DMS153 treated with DMSO at 0.1 percent for 48 hours (cell line): ENCODE results near the gene TESMIN.

Experiments
- DNase-seq: peaks from one replicate; lab custom pipeline; 2025; ENCODE audit not compliant: unreplicated experiment; lab: John Stamatoyannopoulos, UW

TESMIN gene

GRCh38 chr11:68751331-68751856 is at the start of gene TESMIN:
Gene TESMIN, minus strand, starts transcription at chr11:68751520. Its CDS starts 860 bp downstream, at chr11:68750660.
- DNase-seq = peak; percentile 68

GRCh38 chr11:68798221-68798813 is 47.0 kb upstream of the TESMIN start:
- DNase-seq = no peak

DNA sequence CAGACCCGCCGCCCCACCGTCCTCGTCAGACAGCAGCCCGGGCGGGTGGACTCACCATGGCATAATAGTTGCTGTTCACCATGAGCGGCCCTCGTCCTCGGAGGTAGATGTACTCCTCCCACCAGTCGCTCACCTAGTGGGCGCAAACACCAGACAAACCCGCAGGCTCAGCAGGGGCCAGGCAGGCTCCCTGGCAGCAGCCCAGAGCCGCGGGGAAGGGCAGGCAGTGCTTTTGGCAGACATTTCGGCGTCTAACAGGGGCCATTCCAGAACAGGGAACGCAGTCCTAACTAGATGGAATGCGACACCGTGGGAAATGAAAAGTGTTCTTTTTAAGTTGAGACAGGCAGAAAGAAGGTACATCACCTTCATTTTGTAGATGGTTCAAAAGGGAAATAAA is 45.5 kb upstream of the TESMIN start:
- DNase-seq = no peak

GRCh38 chr11:68792400-68792966 is 41.2 kb upstream of the TESMIN start:
- DNase-seq = no peak

GRCh38 chr11:68784653-68785052 is 33.3 kb upstream of the TESMIN start:
- no peak for DNase-seq

DNA sequence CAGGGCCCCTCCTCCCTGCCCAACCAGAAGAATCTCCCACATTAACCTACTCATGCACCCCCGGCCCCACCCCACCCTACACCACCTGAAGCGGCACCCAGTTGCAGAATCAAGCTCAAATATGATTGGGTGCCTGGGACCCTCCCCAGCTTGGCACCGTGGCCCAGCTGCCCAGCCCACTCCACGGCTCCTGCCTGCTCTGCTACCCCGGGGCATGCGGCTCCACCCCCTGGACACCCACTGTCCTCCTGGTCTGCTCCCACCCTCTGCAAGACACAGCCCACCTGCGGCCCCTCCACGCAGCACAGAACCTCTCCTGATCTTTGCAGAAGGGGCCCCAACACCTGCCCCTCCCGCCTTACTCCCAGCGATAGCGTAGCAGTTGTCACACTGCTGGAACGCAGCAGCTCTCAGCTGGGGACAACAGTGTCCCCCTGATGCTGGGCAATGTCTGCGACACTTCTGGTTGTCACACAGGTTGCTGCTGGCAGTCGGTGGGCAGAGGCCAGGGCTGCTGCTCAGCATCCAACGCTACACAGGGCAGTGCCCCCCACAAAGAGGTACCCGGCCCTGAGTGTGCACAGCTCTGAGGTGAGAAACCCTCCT is 32.0 kb upstream of the TESMIN start:
- no peak for DNase-seq

- no peak for DNase-seq
These were observed 31.4 kb upstream of the TESMIN start for GRCh38 chr11:68782711-68783110.

DNA sequence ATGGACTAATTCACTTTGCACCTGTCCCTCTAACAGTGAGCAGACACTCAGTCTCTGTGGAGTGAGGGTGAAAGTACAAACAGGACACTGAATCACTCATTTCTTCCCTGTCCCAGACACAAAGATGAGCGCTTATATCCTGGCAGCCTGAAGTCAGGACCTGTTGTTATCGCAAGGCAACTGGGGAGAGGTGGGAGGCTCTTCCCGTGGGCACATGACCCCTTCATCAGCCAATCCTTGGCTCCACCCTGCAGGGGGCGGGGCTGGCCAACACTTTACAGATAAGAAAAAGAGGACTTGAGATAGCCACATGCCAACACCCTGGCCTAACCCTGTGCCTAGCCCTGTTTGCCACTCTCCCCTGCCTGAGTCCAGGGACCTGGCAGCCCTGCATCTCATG is 29.5 kb upstream of the TESMIN start:
- no peak for DNase-seq

DNA sequence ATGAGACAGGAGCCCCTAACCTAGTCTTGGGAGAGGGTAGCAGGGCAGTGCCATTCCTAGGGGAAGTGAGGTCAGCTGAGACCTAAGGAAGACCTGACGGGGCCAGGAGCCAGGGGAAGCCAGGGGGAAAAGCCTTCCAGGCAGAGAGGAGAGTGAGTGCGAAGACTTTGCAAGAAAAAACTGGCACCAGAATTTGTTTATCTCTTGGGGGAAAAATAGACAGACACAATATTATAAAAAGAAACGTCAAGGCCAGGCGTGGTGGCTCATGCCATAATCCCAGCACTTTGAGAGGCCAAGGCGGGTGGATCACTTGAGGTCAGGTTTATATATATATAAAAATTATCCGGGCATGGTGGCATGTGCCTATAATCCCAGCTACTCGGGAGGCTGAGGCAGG is 26.9 kb upstream of the TESMIN start:
- no peak for DNase-seq

DNA sequence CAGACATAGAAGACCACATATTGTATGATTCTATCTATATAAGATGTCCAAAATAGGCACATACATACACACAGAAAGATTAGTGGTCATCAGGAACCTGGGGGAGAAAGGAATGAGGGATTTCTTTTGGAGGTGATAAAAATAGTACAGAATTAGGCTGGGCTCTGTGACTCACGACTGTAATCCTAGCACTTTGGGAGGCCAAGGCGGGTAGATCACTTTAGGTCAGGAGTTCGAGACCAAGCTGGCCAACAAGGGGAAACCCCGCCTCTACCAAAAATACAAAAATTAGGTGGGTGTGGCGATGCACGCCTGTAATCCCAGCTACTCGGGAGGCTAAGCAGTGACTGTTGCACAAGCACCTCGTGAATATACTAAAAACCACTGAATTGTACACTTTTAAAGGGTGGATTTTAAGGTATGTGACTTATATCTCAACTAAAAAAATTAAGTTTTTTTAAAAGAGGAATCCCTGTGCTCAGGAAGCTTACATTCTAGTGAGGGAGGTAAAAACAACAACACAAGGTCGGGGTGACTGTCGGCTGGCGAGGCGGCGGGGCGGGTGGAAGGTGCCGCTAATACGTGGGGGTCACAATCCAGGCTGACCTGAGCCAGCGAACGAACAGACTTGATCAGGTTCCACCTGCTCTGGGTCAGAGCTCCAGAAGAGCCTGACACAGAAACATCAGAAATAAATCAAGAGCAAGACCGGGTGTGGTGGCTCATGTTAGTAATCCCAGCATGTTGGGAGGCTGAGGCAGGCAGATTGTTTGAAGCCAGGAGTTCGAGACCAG is 25.3 kb upstream of the TESMIN start:
- no peak for DNase-seq

- DNase-seq = no peak
These were observed 24.6 kb upstream of the TESMIN start for GRCh38 chr11:68775951-68776388.

DNA sequence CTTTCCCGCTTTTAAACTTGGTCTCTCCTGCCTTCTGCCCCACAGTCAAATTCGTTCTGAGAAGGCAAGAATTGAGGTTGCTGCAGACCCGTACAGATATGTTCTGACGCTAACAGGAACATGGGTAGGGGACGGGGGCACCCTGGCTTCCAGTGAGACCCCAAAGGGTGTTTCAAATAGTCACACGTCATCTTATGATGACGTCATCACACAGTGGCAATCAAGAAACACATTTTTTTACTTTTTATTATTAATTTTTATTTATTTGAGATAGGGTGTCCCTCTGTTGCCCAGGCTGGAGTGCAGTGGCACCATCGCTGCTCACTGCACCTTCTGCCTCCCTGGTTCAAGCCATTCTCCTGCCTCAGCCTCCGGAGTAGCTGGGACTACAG is 22.9 kb upstream of the TESMIN start:
- no peak for DNase-seq

- no peak for DNase-seq
These were observed 22.3 kb upstream of the TESMIN start for GRCh38 chr11:68773521-68774193.

- no peak for DNase-seq
These were observed 21.6 kb upstream of the TESMIN start for GRCh38 chr11:68772936-68773335.

DNA sequence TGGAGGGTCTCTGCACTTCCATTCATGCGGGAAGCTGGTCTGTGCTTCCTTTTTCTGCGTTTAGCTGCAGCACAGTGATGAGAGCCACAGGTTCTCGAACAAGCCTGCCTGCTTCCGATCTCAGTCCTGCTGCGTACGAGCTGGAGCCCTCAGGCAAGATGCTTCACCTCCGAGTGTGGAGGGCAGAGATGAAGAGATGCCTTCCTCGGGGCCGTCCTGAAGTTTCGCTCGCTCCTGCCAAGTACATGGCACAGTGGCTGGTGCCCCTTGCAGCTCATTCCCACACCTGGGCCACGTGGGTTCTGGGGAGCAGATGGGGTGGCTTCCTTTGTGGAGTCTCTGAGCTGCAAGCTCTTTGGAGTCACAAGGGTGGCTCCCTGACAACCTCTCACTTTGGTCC is 19.5 kb upstream of the TESMIN start:
- DNase-seq = no peak

DNA sequence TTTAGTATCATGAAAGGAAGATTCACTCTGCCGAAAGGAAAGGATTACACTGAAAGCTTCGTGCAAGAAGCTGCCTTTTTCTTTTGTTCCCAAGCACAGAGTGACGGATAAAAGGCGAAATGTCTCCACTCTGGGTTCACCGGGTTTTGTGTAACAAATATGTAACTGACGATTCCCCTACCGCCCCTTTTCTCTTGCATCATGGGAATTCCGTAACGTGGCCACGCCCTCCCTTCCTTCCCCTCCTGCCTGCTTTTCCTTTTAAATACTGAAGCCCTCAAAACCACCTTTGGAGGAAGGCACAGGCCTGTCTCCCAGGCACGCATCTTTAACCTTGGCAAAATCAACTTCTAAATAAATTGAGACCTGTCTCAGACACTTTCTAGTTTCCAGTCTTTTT is 16.4 kb upstream of the TESMIN start:
- no peak for DNase-seq

GRCh38 chr11:68766786-68767185 is 15.5 kb upstream of the TESMIN start:
- no peak for DNase-seq

GRCh38 chr11:68764746-68765145 is 13.4 kb upstream of the TESMIN start:
- no peak for DNase-seq

- DNase-seq = no peak
These were observed 12.8 kb upstream of the TESMIN start for GRCh38 chr11:68763926-68764657.

GRCh38 chr11:68763181-68763721 is 11.9 kb upstream of the TESMIN start:
- DNase-seq = no peak
